GM06990 (cell line): Measurements from ENCODE around the gene CAMTA1.

ENCODE experiments used
- DNase-seq: peaks from one replicate; pipeline ENCODE4 v3.0.0-alpha.2; 2011; ENCODE audit not compliant: insufficient read length; ENCODE audit errors: extremely low read depth
- H3K27me3 ChIP-seq: replicated peaks from 2 replicates; pipeline ENCODE4 v1.6.0; 2011; ENCODE audit warnings: low read length; ENCODE audit not compliant: control insufficient read depth, insufficient read depth
- H3K36me3 ChIP-seq: 2 replicates; pipeline ENCODE4 v1.5.1; 2011; ENCODE audit warnings: low read length; ENCODE audit not compliant: control insufficient read depth, insufficient read depth
- H3K4me3 ChIP-seq: replicated peaks from 2 replicates; pipeline ENCODE4 v1.5.1; 2011; ENCODE audit warnings: low read depth, mild to moderate bottlenecking, control low read depth, low read length
- TF ChIP-seq, protein P1 (sequence below): IDR thresholded peaks from 2 replicates; pipeline ENCODE4 v1.5.1; 2011; ENCODE audit warnings: low read length, control low read depth, mild to moderate bottlenecking, inconsistent platforms; ENCODE audit not compliant: insufficient read depth, poor library complexity, severe bottlenecking

CAMTA1 gene

DNA sequence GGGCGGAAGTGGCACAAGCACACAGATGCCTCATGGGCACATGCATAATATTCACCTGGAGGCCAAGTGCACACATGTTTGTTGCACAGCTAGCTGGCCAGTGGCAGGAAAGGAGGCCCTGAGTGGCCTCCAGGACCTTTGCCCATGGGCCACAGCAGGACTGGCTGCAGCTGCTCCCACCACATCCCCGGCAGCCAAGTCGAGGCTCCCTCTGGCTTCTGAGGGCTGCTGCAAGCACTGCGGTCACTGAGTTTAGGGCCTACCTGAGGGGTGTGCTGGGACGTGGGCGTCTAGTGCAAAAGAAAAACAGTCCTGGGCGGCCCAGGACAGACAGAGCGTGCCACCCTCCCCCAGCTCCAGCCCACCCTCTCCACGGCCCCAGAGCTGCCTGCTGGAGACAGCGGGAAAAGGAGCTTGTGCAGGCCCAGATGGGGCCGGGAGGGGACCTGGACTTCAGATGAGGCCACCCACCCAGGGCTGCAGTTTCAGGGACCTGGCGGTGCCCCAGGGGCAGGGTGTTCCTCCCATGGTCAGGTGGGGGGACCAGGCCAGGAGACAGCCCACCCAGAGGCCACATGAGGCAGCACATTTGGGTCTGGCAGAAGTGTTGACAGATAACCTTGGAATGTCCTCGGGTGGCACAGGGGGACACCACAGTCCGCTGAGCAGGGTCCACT lies 720.0 kb downstream of the CAMTA1 start:
- DNase-seq: no peak
- Histone ChIP-seq H3K27me3 (peaks cover 2% of the 10 kb centered on the region), H3K4me3 (no peak overlapping the region), H3K36me3 (no peaks in the 10 kb centered on the region)
- TF ChIP-seq, protein P1, sequence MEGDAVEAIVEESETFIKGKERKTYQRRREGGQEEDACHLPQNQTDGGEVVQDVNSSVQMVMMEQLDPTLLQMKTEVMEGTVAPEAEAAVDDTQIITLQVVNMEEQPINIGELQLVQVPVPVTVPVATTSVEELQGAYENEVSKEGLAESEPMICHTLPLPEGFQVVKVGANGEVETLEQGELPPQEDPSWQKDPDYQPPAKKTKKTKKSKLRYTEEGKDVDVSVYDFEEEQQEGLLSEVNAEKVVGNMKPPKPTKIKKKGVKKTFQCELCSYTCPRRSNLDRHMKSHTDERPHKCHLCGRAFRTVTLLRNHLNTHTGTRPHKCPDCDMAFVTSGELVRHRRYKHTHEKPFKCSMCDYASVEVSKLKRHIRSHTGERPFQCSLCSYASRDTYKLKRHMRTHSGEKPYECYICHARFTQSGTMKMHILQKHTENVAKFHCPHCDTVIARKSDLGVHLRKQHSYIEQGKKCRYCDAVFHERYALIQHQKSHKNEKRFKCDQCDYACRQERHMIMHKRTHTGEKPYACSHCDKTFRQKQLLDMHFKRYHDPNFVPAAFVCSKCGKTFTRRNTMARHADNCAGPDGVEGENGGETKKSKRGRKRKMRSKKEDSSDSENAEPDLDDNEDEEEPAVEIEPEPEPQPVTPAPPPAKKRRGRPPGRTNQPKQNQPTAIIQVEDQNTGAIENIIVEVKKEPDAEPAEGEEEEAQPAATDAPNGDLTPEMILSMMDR: no peak

DNA sequence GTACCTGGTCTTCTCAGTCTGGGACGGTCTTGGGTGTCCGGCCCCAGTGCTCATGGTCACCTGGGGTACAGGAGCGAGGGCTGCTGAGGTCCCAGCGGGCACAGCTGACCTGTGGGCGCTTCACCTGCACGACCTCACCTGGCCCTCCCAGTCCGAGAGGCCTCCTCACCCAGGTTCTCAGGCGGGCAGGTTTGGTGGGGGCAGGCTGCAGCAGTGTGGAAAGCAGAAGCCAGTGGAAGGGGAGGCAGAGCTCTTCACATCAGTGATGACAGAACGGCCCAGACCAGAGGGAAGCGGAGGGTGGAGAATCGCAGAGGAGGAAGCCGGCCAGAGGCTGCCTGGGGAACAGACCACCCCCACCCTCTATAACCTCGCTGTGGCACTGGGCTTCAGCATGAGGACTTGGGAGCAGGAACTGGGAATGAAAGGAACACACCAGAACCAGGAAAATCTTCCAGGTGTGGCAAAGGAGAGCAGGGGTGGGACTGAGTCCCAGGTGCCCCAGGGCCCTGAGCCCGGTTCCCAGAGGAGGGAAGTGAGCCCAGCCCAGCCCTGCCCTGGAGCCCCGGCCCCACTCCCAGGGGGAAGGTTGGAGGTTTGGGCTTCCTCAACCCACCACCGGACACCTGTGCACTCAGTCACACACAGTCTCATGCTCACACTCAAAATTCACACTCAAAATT lies 720.7 kb downstream of the CAMTA1 start:
- no peak for DNase-seq
- TF ChIP-seq, protein P1: no peak

GRCh38 chr1:7506454-7507284 lies 721.4 kb downstream of the CAMTA1 start:
- TF ChIP-seq, protein P1: no peak
- Histone ChIP-seq H3K36me3 (no peaks in the 10 kb centered on the region), H3K4me3 (no peak overlapping the region), H3K27me3 (peaks cover 2% of the 10 kb centered on the region)
- DNase-seq: no peak

More for the DNA sequence above, 720.7 kb downstream of the CAMTA1 start:
- H3K27me3 ChIP-seq: peaks cover 2% of the 10 kb centered on the region
- H3K36me3 ChIP-seq: no peaks in the 10 kb centered on the region
- no peak overlapping the region for H3K4me3 ChIP-seq

GRCh38 chr1:7507285-7508019 lies 722.2 kb downstream of the CAMTA1 start:
- TF ChIP-seq, protein P1: no peak
- no peak for DNase-seq
- Histone ChIP-seq H3K4me3 (no peak overlapping the region), H3K36me3 (no peaks in the 10 kb centered on the region), H3K27me3 (peaks cover 2% of the 10 kb centered on the region)

- H3K4me3 ChIP-seq: no peak overlapping the region
- no peak for DNase-seq
- peaks cover 2% of the 10 kb centered on the region for H3K27me3 ChIP-seq
Measured at GRCh38 chr1:7508052-7508933, 723.0 kb downstream of the CAMTA1 start.

More at GRCh38 chr1:7508052-7508933, 723.0 kb downstream of the CAMTA1 start:
- no peaks in the 10 kb centered on the region for H3K36me3 ChIP-seq
- TF ChIP-seq, protein P1: no peak
